Amygdala (tissue), 56 donors: ENCODE measurements around the gene NFIB.
A peak's percentile ranks its signal among the peaks of the same experiment; 100 is the strongest.

ENCODE experiments used
- DNase-seq, 56 donors: peaks; one replicate each; lab custom pipeline; 2025; lab: John Stamatoyannopoulos, UW

The NFIB gene

DNA sequence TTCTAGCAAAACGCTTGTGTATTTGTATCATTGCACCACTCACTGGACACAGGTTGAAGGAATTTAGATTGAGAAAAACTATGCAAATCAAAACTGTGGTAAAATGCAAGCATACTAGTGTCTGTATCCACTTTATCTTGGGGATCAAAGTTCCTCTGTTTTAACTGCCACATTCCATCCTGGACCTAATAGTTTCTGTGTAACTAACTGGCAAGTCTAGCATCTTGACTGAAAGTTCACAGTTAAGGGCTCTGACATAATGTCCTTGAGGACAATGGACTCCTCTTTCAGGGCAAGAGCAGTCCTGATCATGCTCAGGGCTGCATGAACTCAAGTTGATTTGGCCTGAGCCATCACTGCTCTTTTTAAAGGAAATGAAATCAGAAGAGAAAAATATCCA lies 30.7 kb downstream of the NFIB start:
- DNase-seq = no peak

DNA sequence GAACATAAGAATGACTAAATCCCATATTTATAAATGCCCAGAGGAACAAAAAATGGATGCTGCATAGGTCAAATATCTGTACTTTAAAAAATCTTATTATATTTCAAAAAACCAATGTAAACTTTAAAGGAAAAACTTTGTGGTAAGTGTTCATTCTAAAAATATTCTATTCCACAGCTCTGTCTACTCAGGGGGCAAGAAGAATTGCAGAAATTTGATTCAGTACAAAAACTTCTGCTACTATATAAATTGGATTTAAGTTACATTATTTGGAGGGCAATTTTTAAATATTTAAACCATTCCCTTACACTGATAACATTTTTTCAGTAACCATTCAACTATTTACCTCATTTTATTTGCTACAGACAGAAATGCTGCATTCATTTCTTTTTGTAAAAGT lies 32.1 kb downstream of the NFIB start:
- DNase-seq = no peak

DNA sequence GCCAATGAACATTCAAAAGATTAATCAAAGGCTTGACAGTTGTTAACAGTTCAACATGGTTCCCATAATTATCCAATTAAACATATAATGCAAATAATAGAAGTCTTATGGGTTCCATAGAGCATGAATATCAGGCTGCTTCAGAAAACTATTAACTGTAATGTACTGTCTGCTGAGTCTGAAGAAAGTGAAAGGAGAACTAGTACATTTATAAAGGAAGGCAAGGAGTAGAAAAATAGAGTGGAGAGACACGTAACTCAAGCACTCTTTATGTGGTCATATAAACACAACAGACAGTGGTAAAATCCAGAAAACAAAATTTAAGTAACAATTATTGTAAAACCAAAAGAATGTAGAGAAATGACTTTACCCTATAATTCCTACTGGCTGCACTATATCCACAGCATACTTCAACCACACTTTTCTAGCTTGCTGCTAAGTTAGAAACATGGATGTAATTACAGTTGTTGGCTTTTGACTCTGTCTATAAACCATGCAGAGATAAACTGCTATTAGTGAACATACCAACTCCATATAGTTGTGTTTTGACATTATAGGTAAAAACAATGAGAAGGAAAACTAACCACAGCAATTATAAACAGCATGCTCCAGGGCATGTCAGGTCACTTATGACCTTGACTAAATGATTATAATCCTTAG lies 32.7 kb downstream of the NFIB start:
- DNase-seq = no peak

DNA sequence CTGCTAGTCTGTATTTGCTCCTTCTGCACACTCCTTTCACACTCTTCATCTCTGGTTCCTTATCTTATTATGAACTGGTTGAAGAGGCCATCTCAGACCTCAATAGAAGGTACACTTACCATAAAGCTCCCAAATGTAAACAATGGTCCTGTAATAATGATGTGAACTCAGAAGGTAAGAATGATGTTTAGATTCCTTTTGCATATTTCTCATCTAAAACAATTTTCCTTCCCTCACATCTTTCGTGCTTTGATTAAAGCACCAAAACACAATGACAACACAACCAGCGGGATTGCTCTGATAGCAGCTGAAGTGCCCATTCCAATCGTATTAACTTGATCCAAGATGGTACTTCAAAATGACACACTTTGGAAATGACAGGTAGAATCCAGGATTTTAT lies 34.3 kb downstream of the NFIB start:
- DNase-seq = no peak

DNA sequence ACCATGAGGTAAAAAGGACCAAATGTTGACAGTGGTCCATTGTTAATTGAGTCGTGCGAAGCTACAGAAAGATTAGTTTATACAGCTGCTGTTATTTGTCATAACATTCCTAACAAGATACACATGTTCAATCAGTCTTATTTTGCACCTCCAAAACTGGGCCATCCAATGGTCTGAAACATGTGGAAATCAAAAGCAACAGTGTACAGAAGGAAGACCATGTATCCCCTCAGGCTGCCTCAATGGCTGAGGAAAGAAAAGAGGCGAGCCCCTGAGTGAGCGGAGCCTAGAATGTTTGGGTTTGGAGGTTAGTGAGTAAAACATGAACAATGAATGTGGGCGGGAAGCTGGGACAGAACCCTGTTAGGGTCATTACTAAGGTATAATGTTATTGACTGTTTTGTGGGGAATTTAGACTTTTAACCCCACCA lies 35.6 kb downstream of the NFIB start:
- no peak for DNase-seq

DNA sequence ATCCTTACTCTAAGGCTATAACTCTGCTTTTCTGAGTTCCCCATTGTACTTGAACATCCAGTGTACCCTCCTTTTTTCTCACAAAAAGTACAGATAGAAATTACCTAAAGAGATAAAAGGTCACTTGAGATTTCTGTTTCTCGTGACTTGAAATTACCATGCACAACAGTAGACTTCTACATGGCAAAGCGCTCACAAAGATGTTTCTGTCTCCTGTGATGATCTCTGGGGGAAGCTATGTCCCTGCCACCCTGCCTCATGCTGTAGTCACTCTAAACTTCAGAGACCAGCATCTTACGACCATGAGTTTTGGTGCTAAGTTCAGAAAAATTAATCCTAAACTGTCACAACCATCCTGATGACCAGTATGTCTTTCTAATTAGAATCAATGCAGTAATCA lies 36.2 kb downstream of the NFIB start:
- DNase-seq = no peak

DNA sequence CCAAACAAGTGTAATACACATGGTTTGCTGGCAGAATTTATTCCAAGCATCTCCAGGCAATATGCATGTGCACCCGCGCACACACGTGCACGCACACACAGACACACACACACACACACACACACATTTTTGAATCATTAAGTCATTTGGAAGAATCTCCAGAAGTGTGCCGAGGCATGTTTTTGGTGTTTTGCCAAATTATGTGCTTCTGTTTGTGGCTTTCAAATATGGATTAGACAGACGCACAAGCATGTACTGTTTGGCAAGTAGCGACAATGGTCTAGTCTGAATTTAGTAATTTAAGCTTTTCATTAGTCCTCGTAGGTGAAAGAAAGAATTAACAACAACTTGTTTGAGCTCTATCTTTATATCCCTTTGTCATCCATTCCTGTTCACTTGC lies 36.7 kb downstream of the NFIB start:
- DNase-seq = peak in 2 of 56 donors; percentile 6 to 35

DNA sequence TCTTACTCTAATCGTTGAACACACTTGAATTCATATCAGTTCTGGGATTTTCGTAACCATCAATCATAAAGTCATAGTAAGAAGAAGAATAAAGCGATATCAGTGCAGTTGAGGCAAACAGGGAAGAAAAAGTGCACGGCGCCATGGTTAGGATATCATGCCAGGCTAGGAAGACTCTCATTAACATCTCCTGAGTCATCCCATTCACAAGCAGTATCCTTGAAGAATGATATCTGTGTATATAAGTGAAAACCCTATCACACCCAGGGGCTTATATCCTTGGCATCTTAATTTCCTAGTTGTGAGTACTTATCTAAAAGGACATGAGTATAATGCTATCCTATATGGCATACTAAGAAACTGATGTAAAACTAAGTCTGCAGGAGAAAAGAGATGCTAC lies 38.6 kb downstream of the NFIB start:
- no peak for DNase-seq

DNA sequence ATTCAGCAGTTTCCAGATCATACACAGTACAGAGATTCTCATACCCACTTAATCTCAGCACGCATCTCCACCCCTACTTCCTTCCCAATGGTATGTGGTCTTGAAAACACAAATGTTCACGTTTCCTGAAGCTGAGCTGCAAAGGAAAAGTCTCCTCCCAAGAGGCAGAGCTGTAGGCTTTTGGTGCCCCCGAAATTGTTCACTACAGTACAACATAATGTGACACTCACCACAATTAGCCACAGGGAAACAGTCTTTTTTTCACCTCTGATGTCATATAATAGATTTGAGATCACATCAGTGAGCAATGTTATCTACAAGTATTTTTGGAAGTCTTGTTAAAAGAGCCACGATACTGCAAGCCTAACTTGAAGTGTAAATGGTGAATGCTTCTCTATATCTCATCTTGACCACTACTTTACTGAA lies 40.2 kb downstream of the NFIB start:
- no peak for DNase-seq

DNA sequence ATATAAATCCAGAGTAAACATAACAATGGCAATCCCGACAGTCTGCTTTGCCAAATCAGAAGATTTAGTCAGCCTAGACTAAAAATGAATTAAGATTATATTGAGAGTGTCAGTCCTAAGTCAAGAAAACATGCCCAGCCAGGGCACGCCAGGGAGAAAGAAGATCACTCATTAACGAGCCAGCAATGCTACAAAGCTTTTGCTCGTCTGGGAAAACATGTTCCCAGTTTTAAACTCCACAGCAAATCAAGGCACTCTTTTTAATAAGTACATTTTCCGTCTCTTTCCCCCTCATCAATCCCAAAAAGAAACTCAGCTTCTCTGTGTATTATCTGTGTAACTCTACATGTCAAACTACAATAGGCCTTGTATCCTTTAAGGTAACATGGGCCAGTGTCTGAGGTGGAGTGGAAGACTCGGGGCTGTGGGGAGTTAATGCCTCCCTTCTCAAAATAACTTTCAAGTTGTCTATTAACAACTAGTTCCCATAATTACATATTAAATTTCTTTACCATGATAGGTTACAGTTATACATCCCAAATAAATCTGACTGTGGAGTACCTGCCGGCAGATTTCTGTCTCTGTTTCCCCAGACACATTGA lies 40.9 kb downstream of the NFIB start:
- peak in 1 of 56 donors; percentile 3 for DNase-seq

DNA sequence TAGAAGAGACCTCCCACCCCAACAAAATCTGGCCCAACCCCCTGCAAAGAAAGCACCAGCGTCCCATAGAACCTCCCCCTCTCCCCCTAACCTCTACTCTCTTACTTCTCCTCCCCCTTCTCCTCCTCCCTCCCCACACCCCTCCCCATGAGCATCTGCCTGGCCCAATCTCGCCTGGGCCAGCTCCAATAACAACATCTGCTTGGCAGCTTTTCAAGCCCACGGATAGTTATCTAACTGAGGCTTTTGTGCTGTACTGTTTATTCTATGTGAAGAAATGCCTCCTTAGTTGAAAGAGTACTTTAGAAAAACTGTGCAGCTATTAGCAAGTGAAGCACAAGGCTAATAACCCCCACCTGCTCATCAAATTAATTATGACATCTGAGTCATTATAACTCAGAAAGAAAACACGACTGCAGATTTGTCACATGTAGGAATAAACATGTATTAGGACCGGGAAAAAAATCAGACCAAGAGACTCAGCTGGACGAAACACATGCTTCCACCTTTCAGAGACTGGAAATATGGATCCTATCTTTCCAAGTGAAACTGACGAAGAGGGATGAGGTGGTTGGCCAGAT lies 42.8 kb downstream of the NFIB start:
- peak in 26 of 56 donors; percentile 3 to 77 (median 24) for DNase-seq

DNA sequence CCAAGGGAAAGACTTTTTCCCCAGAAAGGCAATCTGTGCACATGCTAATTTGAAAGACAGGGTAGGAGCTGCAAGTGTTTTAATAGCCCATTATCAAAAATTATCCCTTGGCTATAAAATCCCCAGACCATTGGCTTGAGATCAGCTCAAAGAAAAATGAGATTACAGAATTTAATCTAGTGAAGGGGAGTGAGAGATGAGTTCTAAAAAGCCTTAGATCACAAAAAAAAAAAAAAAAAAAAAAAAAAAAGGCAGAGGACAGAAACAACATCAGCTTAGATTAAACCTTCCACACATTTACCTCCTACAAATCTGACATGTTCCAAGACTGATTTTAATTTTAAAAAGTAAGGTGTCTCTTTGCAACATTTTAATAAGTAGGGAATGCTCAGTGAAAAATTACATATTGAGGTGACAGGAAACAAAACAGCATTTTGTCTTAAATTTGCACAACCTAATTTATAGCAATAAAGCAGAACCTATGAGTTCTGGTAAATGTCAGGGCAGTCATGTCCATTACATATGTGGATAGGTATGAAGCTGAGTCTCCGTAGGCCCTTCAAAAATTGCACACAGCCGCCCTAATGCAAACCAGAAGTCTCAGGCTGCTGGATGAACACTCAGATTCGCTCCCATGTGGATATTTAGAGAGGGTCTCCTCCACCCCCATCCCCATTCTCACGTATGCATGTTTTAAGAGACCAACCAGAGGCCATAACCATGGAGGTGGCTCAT lies 43.4 kb downstream of the NFIB start:
- DNase-seq = no peak

DNA sequence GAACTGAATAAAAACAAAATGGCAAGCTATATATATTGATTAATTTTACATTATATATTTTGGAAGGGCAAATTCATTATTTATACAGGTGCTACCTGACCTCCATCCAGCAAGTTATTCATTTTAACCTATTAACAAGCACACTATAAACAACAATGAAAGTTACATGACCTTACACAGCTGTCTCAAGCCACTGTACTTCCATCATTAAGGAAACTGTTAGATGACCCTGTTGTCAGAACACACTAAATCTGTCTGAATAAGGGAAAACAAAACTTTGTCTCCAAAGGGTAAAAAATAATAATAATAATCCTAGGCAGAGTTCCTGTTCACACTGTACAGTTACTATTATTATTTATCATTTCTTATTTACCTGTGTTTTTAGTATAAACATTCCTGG lies 44.0 kb downstream of the NFIB start:
- DNase-seq = no peak

DNA sequence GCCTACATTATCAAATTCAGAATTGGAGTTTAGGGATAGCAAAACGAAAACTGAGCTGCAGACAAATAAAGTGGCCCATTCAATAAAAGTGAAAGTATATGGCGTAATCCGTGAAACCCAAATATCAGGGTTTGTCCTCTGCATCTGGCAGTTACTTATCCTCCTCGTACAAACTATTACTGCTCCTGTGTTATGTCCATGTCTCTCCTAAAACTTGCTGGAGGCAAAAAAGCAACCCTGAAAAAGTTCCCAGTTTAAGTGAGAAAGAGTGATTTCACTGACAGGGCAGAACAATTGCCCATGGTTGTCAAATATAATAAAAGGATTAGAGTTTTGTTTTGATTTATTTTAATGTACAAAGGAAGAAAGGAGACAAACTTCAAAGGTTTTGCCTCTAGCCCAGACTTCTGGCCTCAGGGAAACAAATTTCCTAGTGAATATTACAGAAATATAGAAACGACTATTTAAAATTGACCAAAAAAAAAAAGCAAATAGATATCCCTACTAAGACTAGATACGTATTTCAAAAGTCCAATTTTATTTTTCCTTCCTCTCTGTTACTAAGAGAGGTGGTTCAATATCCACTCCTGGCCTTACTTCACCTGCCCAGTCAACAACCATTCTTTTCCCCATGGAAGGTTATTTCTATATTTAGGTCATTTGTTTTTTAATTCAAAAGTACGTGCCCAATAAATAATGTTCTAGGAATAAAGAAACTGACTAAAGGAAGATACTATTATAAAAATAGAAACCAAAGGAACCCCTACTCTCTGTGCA lies 50.0 kb downstream of the NFIB start:
- DNase-seq = no peak

DNA sequence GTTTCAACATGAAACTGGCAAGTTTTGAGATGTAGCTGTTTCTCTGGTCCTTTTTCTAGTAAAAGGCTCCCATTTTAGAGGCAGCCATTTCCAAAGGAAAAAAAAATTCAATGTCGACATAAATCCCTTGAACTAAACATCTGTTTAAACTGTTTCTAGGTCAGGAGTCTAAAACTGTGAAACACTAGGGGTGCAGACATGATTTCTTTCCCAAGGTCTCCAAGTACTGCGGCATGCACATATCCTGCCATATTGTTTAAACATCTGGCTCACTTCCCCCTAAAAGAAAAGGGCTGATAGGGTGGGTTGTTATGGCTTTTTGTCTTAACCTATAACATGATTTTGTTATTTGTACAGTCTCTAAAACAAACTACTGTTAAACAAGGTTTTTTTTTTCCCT lies 51.1 kb downstream of the NFIB start:
- DNase-seq = no peak

DNA sequence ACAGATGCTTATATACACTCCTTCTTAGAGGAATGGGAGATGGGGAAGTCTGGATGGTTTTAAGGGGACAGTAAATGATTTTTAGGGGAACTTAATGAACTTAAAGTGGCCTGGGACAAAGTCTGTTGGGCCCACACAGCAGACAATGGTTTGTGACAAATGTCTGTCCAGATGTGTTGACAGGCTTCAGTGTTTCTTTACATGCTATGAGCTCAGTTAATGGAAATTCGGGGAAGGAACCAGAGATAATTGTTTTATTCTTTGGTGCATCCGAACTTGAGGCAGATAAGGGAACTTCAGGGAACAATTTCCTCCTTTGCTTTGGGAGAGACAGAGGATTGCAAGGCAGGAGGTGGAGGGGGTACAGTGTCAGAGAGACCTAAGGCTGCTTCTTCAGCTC lies 52.3 kb downstream of the NFIB start:
- no peak for DNase-seq

DNA sequence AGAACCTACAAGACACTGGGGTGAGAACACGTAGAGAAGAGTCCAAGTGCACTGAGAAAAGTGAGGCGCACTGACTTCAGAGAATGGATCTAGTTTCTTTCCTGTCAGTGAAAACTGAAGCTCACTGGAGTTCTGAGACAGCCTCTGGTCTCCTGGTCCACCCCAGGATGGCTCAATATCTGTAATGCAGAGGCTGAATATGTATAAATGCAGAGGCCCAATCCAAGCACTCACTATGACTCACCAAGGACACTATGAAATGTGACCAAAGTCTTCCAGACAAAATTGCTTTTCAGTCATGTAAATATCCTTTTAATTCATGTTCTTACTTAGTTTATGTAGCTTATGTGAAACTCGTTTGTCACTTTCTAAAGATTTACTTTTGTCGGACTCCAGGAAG lies 53.8 kb downstream of the NFIB start:
- no peak for DNase-seq

DNA sequence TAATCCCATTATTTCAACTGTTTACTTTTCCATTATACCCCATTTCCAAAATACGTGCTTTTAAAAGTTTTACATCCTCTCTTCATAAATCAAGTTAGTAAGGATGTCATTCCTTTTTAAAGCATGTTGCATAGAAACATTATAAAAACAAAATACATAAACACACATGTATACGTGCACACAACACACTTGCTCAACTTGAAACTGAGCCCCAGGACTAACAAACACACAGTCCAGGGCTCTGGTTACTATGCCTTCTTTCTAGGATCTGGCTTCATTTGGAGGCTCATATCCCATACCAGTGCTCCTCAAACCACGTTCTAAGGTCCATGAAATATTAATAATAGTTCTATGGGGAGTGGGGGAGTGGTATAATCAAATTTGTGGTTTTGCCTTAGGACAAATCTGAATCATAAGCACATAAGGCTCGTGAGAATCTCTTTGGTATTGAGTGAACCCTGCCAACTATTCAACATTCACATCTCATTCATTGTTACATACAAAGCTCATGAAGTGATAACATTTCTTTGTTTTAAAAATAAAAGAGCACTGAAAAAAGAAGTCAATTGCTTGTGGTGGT lies 55.2 kb downstream of the NFIB start:
- no peak for DNase-seq

DNA sequence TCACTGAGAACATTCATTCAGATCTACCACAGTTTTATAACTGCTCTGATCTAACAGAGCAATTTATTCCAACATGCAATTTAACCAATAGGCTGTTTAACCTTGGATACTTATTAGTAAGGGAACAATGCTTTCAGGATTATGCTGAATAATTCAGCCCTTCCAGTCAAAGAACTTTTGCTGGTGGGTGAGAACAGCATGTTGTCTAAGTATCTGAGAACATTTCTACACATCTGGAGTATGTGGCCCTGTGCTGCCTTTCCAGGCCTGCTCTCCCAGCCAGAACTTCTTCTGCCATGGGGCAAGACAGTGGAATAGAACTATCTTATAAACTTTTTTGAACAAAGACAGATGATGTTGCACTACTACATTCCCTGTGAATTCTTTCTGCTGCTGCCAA lies 55.8 kb downstream of the NFIB start:
- no peak for DNase-seq

DNA sequence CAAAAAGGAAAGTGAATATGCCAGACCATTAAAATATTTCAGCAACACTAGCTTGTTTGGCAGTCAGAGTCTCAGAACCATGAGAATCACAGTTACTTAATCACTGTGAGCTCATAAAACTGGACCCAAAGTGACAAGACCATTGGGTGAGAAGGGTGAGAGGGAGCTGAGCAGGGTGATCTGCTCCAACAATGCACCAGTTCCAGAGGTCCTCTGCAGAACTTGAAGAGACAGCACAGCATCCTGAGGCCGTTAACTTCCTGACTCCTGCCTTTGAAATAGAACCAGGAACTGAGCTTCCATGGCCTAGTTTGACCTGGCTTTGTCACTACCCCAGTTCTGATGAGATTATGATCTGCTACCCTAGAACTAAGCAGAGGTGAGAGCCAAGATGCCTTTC lies 57.4 kb downstream of the NFIB start:
- DNase-seq = no peak
